GM23248 (cell line): Measurements from ENCODE around the gene SND1.

Experiments
- EZH2 ChIP-seq: fragments of 200-600 bp; sonication (generic); IDR thresholded peaks from 2 replicates; pipeline ENCODE4 v1.6.1; 2018; ENCODE audit warnings: antibody characterized with exemption, mild to moderate bottlenecking; ENCODE audit not compliant: insufficient read depth, poor library complexity, severe bottlenecking
- EZH2phosphoT487 ChIP-seq: fragments of 200-600 bp; sonication (generic); IDR thresholded peaks from 2 replicates; pipeline ENCODE4 v1.6.1; 2018; ENCODE audit warnings: antibody characterized with exemption, moderate library complexity, mild to moderate bottlenecking, low read depth; ENCODE audit not compliant: insufficient read depth

GRCh38 chr7:127632276-127632910, 19.6 kb upstream of the SND1 start:
- no peak for TF ChIP-seq EZH2
- TF ChIP-seq EZH2phosphoT487: no peak
